HG02588 (cell line): ENCODE results near the gene OSBPL8.
A peak's percentile ranks its signal among the peaks of the same experiment; 100 is the strongest.
"Not testable (repeated sequence)": the region's sequence is repeated elsewhere in the genome, so short reads cannot be mapped to it uniquely, and the experiment has no call there.

ENCODE experiments used
- ATAC-seq: cut with Tn5 transposase; IDR thresholded peaks from one replicate; pipeline ENCODE4 v1.9.1; 2021; ENCODE audit warnings: mild to moderate bottlenecking, moderate library complexity; ENCODE audit not compliant: unreplicated experiment

Gene OSBPL8

DNA sequence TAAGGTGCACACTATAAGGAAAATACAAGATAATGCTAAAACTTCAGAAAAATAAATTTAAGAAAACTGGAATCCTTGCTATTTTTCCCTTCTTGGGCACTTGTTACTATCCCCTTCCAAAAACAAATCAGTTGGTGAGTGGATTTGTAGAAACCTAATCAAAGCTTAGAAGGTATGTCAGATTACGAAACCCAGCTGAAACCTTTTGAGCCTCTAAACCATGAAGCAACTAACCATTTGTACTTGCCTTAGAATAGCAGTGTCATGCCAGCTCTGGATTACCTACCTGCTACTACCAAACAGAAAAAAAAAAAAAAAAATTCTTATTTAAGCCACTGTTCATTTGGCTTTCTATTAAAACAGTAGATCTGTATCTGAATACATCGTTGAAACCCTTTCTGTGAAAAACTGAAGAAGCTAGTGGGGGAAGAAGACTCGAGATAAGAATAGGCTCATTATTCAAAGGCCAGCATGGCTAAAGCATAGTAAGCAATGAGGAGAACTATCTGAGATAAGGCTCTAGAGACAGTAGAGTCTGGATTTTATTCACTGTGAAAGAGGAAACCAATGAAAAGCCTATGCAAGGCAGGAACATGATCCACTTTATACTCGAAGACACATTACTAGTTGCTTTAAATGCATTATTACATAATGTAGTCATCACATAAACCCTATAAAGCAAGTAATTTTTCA is 30.2 kb downstream of the OSBPL8 start:
- ATAC-seq, result no peak

GRCh38 chr12:76523408-76523807 is 36.2 kb downstream of the OSBPL8 start:
- no peak for ATAC-seq

DNA sequence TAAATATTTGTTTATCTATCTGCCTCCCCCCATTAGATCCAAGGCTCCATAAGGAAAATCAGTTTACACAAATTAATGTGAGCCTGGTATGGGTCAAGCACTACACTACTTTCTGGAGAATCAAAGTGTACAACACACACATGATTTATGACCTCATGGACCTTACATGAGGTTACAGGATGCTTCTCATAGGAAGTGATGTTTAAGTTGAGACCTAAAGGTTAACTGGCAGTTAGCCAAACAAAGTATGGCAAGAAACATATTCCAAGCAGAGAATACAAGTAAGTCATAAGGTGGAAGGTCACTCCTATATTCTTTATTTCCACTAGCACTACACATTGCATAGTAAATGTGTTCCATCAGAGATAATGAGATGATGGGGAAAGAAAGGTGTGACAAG is 39.2 kb downstream of the OSBPL8 start:
- no peak for ATAC-seq

GRCh38 chr12:76519538-76519937 is 40.0 kb downstream of the OSBPL8 start:
- no peak for ATAC-seq

DNA sequence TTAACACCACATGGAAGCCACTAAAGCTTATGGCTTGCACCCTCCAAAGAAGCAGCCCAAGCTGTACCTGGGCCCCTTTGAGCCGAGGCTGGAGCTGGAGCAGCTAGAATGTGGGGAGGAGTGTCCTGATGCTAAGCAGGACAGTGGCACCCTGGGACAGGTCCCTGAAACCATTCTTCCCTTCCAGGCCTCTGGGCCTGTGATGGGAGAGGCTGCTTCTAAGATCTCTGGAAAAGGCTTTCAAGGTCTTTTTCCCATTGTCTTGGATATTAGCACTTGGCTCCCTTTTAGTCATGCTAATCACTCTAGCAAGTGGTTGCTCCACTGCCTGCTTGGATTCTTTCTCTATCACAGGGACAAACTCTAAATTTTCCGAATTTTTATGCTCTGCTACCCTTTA is 40.9 kb downstream of the OSBPL8 start:
- ATAC-seq, result no peak

- ATAC-seq, result no peak
Observed at GRCh38 chr12:76515271-76515670, 44.3 kb downstream of the OSBPL8 start.

- peak; percentile 86 for ATAC-seq
Observed at GRCh38 chr12:76511116-76511716, 48.4 kb downstream of the OSBPL8 start.

DNA sequence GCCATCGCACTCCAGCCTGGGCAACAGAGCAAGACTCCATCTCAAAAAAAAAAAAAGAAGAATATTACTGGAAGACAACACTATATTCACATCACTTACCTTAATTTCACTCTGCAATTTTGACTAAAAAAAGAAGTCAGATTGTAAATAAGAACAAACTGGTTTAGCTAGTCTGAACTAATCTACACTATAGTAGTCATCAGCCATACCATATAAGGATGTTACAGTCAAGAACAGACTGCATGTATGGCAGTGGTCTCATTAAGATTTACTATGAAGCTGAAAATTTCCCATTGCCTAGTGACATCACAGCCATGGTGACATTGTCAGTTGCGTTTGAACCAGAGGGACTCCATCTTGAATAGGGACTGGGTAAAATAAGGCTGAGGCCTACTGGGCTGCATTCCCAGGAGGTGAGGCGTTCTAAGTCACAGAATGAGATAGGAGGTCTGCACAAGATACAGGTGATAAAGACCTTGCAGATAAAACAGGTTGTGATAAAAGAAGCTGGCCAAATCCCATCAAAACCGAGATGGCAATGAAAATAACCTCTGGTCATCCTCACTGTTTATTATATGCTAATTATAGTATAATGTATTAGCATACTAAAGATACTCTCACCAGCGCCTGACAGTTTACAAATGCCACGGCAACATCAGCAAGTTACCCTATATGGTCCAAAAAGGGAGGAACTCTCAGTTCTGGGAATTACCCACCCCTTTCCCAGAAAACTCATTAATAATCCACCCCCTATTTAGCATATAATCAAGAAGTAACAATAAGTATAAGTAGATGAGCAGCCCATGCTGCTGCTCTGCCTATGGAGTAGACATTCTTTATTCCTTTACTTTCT is 51.2 kb downstream of the OSBPL8 start:
- ATAC-seq, result no peak

DNA sequence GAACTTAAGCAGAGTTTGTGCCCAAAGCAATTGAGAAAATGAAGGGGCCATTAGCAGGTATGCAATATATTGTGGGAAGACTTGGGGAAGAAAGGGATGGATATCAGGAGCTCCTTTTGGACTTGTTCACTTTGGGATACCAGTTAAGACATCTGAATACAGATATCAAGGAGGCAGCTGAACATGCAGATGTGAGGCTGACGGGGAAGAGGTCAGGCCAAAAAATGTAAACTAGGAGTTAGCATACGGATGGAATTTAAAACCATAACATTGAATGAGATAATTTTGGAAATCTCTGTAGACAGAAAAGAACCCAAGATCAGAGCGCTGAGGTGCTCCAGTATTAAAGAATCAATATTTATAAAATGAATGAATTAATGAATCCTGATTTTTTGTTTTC is 53.4 kb downstream of the OSBPL8 start:
- ATAC-seq, result no peak

DNA sequence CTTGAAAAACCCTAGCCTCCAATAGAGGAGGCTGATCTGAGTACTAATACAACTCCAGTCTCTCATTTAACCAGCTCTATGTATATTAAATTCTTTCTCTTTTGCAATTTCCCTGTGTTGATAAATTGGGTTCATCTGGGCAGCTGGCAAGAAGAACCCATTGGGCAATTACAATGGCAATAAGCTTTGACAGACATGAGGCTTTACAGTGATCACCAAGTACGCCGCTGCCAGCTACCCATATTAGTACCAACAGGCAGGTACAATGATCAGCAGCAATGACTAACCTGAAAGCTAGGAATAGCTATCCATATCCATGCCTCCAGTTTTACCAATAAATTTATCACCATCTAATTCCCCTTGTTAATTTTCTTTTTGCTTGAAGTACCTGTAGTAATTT is 54.5 kb downstream of the OSBPL8 start:
- no peak for ATAC-seq

GRCh38 chr12:76504606-76505005 is 55.0 kb downstream of the OSBPL8 start:
- no peak for ATAC-seq

- no peak for ATAC-seq
Observed at GRCh38 chr12:76503957-76504356, 55.6 kb downstream of the OSBPL8 start.

DNA sequence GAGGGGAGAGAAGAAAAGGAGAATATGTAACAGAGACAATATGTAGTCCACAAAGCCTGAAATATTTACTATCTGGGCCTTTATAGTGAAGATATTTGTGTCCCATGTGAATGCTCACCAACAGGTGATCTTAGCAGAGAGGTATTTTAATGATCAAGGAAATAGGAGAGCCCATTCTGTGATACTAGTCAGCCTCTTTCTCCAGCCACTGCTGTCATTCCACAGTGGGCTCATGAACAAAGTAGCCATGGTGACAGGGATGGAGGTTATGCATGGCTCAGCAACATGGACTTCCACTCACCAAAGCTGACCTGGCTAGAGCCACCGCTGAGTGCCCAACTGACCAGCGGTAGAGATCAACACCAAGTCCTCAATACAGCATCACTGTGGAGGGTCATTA is 58.2 kb downstream of the OSBPL8 start:
- no peak for ATAC-seq

- ATAC-seq, result not testable (repeated sequence)
Observed at GRCh38 chr12:76499136-76499535, 60.4 kb downstream of the OSBPL8 start.

- no peak for ATAC-seq
Observed at GRCh38 chr12:76495556-76495955, 64.0 kb downstream of the OSBPL8 start.

GRCh38 chr12:76491292-76491691 is 68.3 kb downstream of the OSBPL8 start:
- no peak for ATAC-seq

GRCh38 chr12:76490763-76491162 is 68.8 kb downstream of the OSBPL8 start:
- no peak for ATAC-seq

GRCh38 chr12:76489737-76490136 is 69.8 kb downstream of the OSBPL8 start:
- no peak for ATAC-seq

- no peak for ATAC-seq
Observed at GRCh38 chr12:76486011-76486410, 73.6 kb downstream of the OSBPL8 start.

GRCh38 chr12:76480796-76481195 is 78.8 kb downstream of the OSBPL8 start:
- ATAC-seq, result no peak

GRCh38 chr12:76478045-76478444 is 81.5 kb downstream of the OSBPL8 start:
- no peak for ATAC-seq

- ATAC-seq, result not testable (repeated sequence)
Observed at GRCh38 chr12:76472862-76473261, 86.7 kb downstream of the OSBPL8 start.
